HepG2 (cell line): Measurements from ENCODE around the gene RPL39. TPM values are rescaled to one million over a fixed set of nuclear protein-coding genes. Genes with fewer than 3 reads are reported as not detected.

Experiments
- ATAC-seq: fragments of 200-7000 bp; cut with Tn5 transposase; 3 replicates; pipeline ENCODE4 v1.9.1; 2020; ENCODE audit warnings: mild to moderate bottlenecking, moderate library complexity
- BruUV-seq: library from RNA; stranded (reverse); fragments of 400-500 nt; replicated peaks from 2 replicates; lab custom pipeline; 2021; lab: Mats Ljungman, UMichigan
- CTCF ChIA-PET: fragments of 300-600 bp; formaldehyde crosslinking; extraction: SDS; loops from one replicate; lab custom pipeline; 2021; ENCODE audit warnings: low total read pairs, inconsistent platforms, low intra/inter-chr PET ratio; lab: Yijun Ruan, JAX
- POLR2A ChIA-PET: fragments of 350-600 bp; sonication (Branson Sonifier 250); formaldehyde crosslinking; loops from one replicate; lab custom pipeline; 2020; ENCODE audit warnings: antibody characterized with exemption, inconsistent platforms; lab: Yijun Ruan, JAX
- DNase-seq: peaks from one replicate; pipeline ENCODE4 v3.0.0-alpha.2; 2015; ENCODE audit warnings: low spot score
- FAIRE-seq: peaks from 3 replicates; lab custom pipeline; 2011; peaks lifted over from hg19 to GRCh38; lab: Jason Lieb, UNC
- H2AFZ ChIP-seq: one replicate; pipeline ENCODE4 v1.6.1; 2011; ENCODE audit warnings: low read length, inconsistent platforms
- H3K27ac ChIP-seq: fragments of 300-600 bp; 3 replicates; pipeline ENCODE4 v1.8.0; 2011; ENCODE audit warnings: mixed run types, mild to moderate bottlenecking, mixed read lengths, low read length, inconsistent platforms; ENCODE audit not compliant: insufficient read depth; ENCODE audit errors: extremely low read length
- H3K27me3 ChIP-seq, 2 experiments: fragments of 200-600 bp in 1 of 2; 2 replicates in 1 of 2; 3 replicates in 1 of 2; pipeline versions ENCODE4 v1.6.0 to v1.8.0; 2011; ENCODE audit warnings: low read length in 2 of 2, mild to moderate bottlenecking in 2 of 2, moderate library complexity in 2 of 2, inconsistent platforms in 1 of 2; ENCODE audit not compliant: insufficient read depth in 2 of 2, control insufficient read depth in 1 of 2
- H3K36me3 ChIP-seq, 2 experiments: fragments of 200-600 bp in 1 of 2; replicated peaks in 1 of 2; 2 replicates in 1 of 2; 3 replicates in 1 of 2; pipeline versions ENCODE4 v1.5.1 to v1.8.0; 2011; ENCODE audit warnings: low read length in 2 of 2, inconsistent platforms in 1 of 2; ENCODE audit not compliant: insufficient read depth in 2 of 2, control insufficient read depth in 1 of 2
- H3K4me1 ChIP-seq: 2 replicates; pipeline ENCODE4 v1.5.1; 2012; ENCODE audit warnings: low read length, inconsistent platforms; ENCODE audit not compliant: insufficient read depth
- H3K4me2 ChIP-seq: 2 replicates; pipeline ENCODE4 v1.6.0; 2011; ENCODE audit warnings: low read depth, low read length, inconsistent platforms
- H3K4me3 ChIP-seq, 3 experiments: fragments of 200-600 bp in 1 of 3; sonication (generic), shearing (Covaris generic) in 1 of 3; replicated peaks in 1 of 3; 2 replicates each; pipeline ENCODE4 v1.5.1; 2011 to 2016; ENCODE audit warnings: low read length in 3 of 3, inconsistent platforms in 2 of 3, low read depth in 2 of 3, mild to moderate bottlenecking in 2 of 3, control low read depth in 1 of 3, mixed read lengths in 1 of 3; ENCODE audit not compliant: insufficient read depth in 1 of 3
- H3K79me2 ChIP-seq: one replicate; pipeline ENCODE4 v1.6.1; 2011; ENCODE audit warnings: low read length, inconsistent platforms; ENCODE audit not compliant: insufficient read depth
- H3K9ac ChIP-seq: 2 replicates; pipeline ENCODE4 v1.6.0; 2011; ENCODE audit warnings: mild to moderate bottlenecking, low read depth, low read length, inconsistent platforms; ENCODE audit not compliant: insufficient read depth
- H3K9me3 ChIP-seq: 2 replicates; pipeline ENCODE4 v1.5.1; 2012; ENCODE audit warnings: mild to moderate bottlenecking, low read length
- H4K20me1 ChIP-seq: 2 replicates; pipeline ENCODE4 v1.6.0; 2011; ENCODE audit warnings: inconsistent platforms, mild to moderate bottlenecking, low read length, moderate library complexity; ENCODE audit not compliant: insufficient read depth
- CHCHD3 ChIP-seq: sonication (generic); formaldehyde crosslinking; IDR thresholded peaks from 2 replicates; pipeline ENCODE4 v1.8.0; 2022; ENCODE audit warnings: mild to moderate bottlenecking, missing genetic modification reagents, moderate library complexity
- HES4 ChIP-seq: sonication (generic); formaldehyde crosslinking; IDR thresholded peaks from 2 replicates; pipeline ENCODE4 v1.9.0; 2021; ENCODE audit warnings: mild to moderate bottlenecking, missing genetic modification reagents, borderline replicate concordance
- SNAPC2 ChIP-seq: sonication (generic); formaldehyde crosslinking; IDR thresholded peaks from 2 replicates; pipeline ENCODE4 v1.8.1; 2022; ENCODE audit warnings: mild to moderate bottlenecking, missing genetic modification reagents
- TBX3 ChIP-seq: fragments of 450-650 bp; IDR thresholded peaks from 2 replicates; pipeline ENCODE4 v1.6.1; 2017; ENCODE audit warnings: antibody characterized with exemption, mild to moderate bottlenecking, inconsistent platforms, borderline replicate concordance
- ZNF430 ChIP-seq: sonication (generic); formaldehyde crosslinking; IDR thresholded peaks from 2 replicates; pipeline ENCODE4 v1.9.0; 2021; ENCODE audit warnings: mild to moderate bottlenecking, missing genetic modification reagents
- ZNF598 ChIP-seq: sonication (generic); formaldehyde crosslinking; IDR thresholded peaks from 2 replicates; pipeline ENCODE4 v1.5.1; 2020; ENCODE audit warnings: mild to moderate bottlenecking, missing genetic modification reagents, borderline replicate concordance
- ZNF761 ChIP-seq: sonication (generic); formaldehyde crosslinking; conservative IDR thresholded peaks from 2 replicates; pipeline ENCODE4 v1.4.0; 2020; ENCODE audit warnings: mild to moderate bottlenecking, missing genetic modification reagents
- ZSCAN30 ChIP-seq: sonication (generic); formaldehyde crosslinking; IDR thresholded peaks from 2 replicates; pipeline ENCODE4 v1.5.0; 2020; ENCODE audit warnings: mild to moderate bottlenecking, missing genetic modification reagents
- WGBS: methylation state at CpG from one replicate; pipeline ENCODE4 v1.1.6; 2017; ENCODE audit warnings: low lambda C conversion rate; 5-methylcytosine and 5-hydroxymethylcytosine counted together
- in situ Hi-C: cut with HindIII; loops from 2 replicates; pipeline ENCODE4 v1.10.0; 2017; ENCODE audit warnings: low pct_unique_long_range_greater_than_20kb; ENCODE audit not compliant: extremely low pct_ligation_motif_present
- intact Hi-C: fragments of 100-400 bp; cut with micrococcal nuclease; formaldehyde crosslinking; loops from one replicate; pipeline ENCODE4 v1.10.0; 2022; ENCODE audit not compliant: unreplicated experiment
- polyA plus RNA-seq, 8 experiments: library from polyadenylated mRNA; depleted of rRNA in 3 of 8; stranded (reverse) in 7 of 8; unstranded in 1 of 8; fragments of >200 nt; fragmentation: Illumina TruSeq in 4 of 8; extraction: Trizol in 4 of 8; gene quantifications; 2 replicates each; pipeline versions ENCODE4 v1.2.1 to v1.2.3, GENCODE V29; 2011 to 2016; ENCODE audit warnings: low read depth in 4 of 8, missing spikeins in 1 of 8, mixed read lengths in 1 of 8; ENCODE audit not compliant: insufficient read depth in 1 of 8
- total RNA-seq, 5 experiments: library from RNA; depleted of rRNA; stranded (reverse); fragments of >200 nt; fragmentation: Illumina TruSeq; extraction: Trizol; gene quantifications; 2 replicates each; pipeline ENCODE4 v1.2.3, GENCODE V29; 2016; ENCODE audit warnings: low read depth in 1 of 5
- TF ChIP-seq, protein P1 (sequence below): sonication (generic); formaldehyde crosslinking; IDR thresholded peaks from 2 replicates; pipeline ENCODE4 v1.8.0; 2022; ENCODE audit warnings: mild to moderate bottlenecking, missing genetic modification reagents, borderline replicate concordance
- TF ChIP-seq, protein P2 (sequence below): sonication (generic); formaldehyde crosslinking; IDR thresholded peaks from 2 replicates; pipeline ENCODE4 v1.5.0; 2020; ENCODE audit warnings: mild to moderate bottlenecking, missing genetic modification reagents, moderate library complexity
- TF ChIP-seq, protein P3 (sequence below): IDR thresholded peaks from 2 replicates; pipeline ENCODE4 v1.6.1; 2018; ENCODE audit warnings: missing genetic modification reagents, mild to moderate bottlenecking, missing compliant biosample characterization

Gene RPL39
- total and polyA plus RNA-seq, 2 of the 13 experiments (the other 11 are each of a cell fraction or from before 2014, with no cell fraction given): 2,312 to 3,547 TPM

- CTCF ChIA-PET: no interaction called here
- POLR2A ChIA-PET: no interaction called here
- Histone ChIP-seq H4K20me1 (no peaks in the 10 kb centered on the region), H3K27me3 (no peaks in the 10 kb centered on the region), H3K4me1 (no peaks in the 10 kb centered on the region), H3K4me2 (no peak overlapping the region), H3K9me3 (no peaks in the 10 kb centered on the region)
- TF ChIP-seq TBX3 (no peak), ZNF761 (CRISPR knock-in tag) (no peak), ZNF598 (CRISPR knock-in tag) (no peak), ZSCAN30 (CRISPR knock-in tag) (no peak), CHCHD3 (CRISPR knock-in tag) (no peak), SNAPC2 (CRISPR knock-in tag) (no peak), HES4 (CRISPR knock-in tag) (no peak), ZNF430 (no peak)
- TF ChIP-seq, protein P1, sequence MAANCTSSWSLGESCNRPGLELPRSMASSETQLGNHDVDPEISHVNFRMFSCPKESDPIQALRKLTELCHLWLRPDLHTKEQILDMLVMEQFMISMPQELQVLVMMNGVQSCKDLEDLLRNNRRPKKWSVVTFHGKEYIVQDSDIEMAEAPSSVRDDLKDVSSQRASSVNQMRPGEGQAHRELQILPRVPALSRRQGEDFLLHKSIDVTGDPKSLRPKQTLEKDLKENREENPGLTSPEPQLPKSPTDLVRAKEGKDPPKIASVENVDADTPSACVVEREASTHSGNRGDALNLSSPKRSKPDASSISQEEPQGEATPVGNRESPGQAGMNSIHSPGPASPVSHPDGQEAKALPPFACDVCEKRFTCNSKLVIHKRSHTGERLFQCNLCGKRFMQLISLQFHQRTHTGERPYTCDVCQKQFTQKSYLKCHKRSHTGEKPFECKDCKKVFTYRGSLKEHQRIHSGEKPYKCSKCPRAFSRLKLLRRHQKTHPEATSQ: no peak
- TF ChIP-seq, protein P2, sequence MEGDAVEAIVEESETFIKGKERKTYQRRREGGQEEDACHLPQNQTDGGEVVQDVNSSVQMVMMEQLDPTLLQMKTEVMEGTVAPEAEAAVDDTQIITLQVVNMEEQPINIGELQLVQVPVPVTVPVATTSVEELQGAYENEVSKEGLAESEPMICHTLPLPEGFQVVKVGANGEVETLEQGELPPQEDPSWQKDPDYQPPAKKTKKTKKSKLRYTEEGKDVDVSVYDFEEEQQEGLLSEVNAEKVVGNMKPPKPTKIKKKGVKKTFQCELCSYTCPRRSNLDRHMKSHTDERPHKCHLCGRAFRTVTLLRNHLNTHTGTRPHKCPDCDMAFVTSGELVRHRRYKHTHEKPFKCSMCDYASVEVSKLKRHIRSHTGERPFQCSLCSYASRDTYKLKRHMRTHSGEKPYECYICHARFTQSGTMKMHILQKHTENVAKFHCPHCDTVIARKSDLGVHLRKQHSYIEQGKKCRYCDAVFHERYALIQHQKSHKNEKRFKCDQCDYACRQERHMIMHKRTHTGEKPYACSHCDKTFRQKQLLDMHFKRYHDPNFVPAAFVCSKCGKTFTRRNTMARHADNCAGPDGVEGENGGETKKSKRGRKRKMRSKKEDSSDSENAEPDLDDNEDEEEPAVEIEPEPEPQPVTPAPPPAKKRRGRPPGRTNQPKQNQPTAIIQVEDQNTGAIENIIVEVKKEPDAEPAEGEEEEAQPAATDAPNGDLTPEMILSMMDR: no peak
- TF ChIP-seq, protein P3, sequence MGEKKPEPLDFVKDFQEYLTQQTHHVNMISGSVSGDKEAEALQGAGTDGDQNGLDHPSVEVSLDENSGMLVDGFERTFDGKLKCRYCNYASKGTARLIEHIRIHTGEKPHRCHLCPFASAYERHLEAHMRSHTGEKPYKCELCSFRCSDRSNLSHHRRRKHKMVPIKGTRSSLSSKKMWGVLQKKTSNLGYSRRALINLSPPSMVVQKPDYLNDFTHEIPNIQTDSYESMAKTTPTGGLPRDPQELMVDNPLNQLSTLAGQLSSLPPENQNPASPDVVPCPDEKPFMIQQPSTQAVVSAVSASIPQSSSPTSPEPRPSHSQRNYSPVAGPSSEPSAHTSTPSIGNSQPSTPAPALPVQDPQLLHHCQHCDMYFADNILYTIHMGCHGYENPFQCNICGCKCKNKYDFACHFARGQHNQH (CRISPR knock-in tag): no peak
- TF ChIP-seq, all 625 proteins: peak for 0
- DNase-seq (no peak), ATAC-seq (0 out of 3 replicates have a peak, but pooled peaks have one; percentile 29), FAIRE-seq (no peak)
- in situ Hi-C loops: loop anchor here (25.0 kb wide), 1 partner anchor 233 kb away; no protein-coding TSS in a partner anchor
- no peak overlapping the region for H2AFZ ChIP-seq
- intact Hi-C loops: no loop called here
- WGBS: 5% methylated on average over 4 of the region's 4 CpGs
- H3K79me2 ChIP-seq: no peaks in the 10 kb centered on the region
- no peak overlapping the region for H3K27ac ChIP-seq
- no peak overlapping the region for H3K9ac ChIP-seq
- no peaks in the 10 kb centered on the region for H3K36me3 ChIP-seq
- no TSS peak for BruUV-seq
- no peak overlapping the region for H3K4me3 ChIP-seq
These were observed 46.1 kb downstream of the RPL39 start for GRCh38 chrX:119745283-119745848.
